Body of pancreas (tissue), 4 donors: ENCODE data around the gene ABCB9.

Experiments used
- POLR2A ChIP-seq, 3 donors: fragments of 450-650 bp; IDR thresholded peaks; one replicate each; pipeline ENCODE4 v1.6.1; 2016; ENCODE audit warnings: antibody characterized with exemption in 3 of 3, mild to moderate bottlenecking in 2 of 3
- TF ChIP-seq, protein P1 (sequence below), 7 experiments: fragments of 450-650 bp in 4 of 7; fragments of 200-600 bp in 3 of 7; sonication (generic) in 3 of 7; IDR thresholded peaks; one replicate each; pipeline ENCODE4 v1.5.1; 2016 to 2019; ENCODE audit warnings: antibody characterized with exemption in 7 of 7

DNA sequence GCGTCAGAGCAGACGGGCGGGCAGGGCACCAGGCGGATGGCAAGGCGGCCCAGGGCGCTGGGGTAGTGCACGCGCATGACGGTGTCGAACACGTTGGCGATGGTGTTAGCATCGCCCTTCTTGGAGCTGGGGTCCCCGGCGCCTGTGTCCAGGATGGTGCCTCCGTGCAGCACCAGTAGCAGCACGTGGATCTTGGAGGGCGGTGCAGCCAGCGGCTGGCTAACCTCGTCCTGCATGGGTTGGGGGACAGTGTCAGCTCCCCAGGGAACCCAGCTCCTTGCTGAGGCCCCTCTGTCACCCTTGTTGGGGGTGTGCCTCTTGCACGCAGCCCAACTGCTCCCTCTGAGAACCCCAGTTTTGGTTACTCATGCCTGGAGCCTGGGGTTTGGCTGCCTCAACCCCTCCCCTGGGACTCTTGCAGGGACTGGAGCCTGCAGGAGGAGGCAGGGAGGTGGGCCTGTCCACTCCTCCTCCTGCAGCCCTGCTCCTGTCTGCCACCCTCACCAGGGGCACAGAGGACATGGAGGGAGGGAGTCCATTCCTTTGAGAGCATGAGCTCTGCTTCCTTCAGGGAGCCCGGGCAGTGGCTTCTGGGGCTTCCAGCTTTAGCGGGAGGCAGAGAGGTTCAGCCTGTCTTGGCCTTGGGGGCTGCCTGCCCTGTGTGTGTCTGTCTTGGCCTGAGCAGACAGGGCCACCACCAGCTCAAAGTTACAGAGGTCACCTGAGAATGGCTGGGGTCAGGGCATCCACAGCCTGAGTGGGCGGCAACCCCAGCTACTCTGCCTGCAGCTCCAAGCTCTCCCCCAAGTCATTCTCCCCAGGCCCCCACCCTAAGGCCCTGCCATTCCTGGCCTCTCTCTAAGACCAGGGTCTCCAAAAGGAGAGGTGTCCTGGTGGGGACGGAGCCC lies 31.3 kb upstream of the ABCB9 start:
- TF ChIP-seq, protein P1, sequence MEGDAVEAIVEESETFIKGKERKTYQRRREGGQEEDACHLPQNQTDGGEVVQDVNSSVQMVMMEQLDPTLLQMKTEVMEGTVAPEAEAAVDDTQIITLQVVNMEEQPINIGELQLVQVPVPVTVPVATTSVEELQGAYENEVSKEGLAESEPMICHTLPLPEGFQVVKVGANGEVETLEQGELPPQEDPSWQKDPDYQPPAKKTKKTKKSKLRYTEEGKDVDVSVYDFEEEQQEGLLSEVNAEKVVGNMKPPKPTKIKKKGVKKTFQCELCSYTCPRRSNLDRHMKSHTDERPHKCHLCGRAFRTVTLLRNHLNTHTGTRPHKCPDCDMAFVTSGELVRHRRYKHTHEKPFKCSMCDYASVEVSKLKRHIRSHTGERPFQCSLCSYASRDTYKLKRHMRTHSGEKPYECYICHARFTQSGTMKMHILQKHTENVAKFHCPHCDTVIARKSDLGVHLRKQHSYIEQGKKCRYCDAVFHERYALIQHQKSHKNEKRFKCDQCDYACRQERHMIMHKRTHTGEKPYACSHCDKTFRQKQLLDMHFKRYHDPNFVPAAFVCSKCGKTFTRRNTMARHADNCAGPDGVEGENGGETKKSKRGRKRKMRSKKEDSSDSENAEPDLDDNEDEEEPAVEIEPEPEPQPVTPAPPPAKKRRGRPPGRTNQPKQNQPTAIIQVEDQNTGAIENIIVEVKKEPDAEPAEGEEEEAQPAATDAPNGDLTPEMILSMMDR (IDR thresholded peaks at IDR 0.05): no peak
- no peak for TF ChIP-seq POLR2A (IDR thresholded peaks at IDR 0.05)
